HCEC 1CT (cell line): Measurements from ENCODE around the gene PCSK6.
"Not testable (repeated sequence)": the region's sequence is repeated elsewhere in the genome, so short reads cannot be mapped to it uniquely, and the experiment has no call there.

Experiments
- DNase-seq: peaks from one replicate; pipeline ENCODE4 v3.0.0-alpha.2; 2017

The PCSK6 gene

GRCh38 chr15:101349047-101349951 is 140.2 kb downstream of the PCSK6 start:
- no peak for DNase-seq

DNA sequence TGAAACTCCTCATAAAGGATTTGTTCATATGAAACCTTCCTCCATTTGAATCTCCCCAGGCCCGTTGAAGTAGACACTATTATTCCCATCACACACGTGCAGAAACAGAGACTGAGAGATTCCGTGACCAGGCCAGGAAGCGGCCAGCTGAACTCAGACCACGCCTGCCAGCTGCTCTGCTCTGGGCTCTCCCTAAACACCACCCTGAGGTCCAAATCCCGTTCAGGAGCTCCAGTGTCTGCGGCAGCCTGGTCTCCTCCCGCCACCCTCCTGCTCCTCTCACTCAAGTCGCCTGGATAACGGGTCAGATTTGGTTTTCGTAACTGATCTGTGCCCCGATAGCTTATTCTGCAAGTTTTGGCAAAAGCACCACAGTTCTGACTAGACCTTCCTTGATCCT is 140.9 kb downstream of the PCSK6 start:
- DNase-seq: no peak

DNA sequence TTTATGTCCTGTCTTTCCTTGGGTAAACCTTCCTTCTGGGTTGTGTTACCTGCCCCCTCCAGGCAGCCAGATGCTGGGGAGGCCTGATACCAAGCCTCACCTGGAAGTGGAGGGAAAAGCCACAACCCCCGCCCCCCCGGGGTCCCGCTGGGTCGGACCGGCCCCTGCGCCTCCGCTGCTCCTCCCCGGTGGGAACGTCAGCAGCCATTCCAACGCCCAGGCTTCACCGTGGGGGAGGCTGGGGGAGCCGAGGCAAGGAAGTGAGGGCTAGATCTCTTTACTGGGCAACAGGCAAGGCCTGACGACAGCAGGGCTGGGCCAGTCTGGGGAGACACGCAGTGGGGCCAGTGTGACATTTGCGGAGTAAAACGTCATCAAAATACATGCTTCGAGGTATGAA is 141.5 kb downstream of the PCSK6 start:
- DNase-seq: no peak

DNA sequence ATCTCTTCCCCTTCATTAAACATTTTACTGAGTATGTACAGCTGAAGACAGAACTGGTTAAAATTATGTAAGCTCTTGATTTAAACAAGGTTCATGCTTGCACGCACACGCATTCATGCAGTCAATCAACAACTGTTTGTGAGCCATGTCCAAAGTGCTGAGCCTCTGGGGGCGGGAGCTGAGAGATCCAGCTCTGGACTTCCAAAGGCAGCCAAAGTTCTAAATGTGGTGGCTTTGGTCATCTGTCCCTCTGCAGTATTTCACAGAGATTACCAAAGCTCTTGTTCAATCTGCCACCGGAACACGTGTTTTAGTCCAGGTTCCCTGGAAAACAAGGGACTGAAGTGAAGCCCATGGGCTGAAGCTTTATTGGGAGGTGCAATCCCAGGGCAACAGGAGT is 142.1 kb downstream of the PCSK6 start:
- DNase-seq: no peak

DNA sequence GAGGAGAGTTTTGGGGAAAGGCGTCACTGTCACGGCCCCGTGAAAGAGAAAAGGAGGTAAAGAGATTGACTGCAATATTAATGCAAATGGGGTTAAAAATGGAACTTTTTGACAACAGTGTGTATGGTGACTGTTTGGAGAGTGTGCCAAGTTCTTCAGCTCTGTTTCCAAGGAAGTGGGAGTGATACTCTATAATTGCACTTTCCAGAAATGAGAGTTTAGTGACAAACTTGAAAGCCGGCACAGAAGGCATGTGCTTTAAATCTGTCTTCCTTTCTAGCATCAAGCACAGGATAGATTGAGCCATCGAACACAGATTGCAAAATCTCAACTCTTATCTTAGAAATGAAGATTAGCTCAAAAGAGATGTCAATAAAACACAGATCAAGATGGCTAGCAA is 142.6 kb downstream of the PCSK6 start:
- no peak for DNase-seq

DNA sequence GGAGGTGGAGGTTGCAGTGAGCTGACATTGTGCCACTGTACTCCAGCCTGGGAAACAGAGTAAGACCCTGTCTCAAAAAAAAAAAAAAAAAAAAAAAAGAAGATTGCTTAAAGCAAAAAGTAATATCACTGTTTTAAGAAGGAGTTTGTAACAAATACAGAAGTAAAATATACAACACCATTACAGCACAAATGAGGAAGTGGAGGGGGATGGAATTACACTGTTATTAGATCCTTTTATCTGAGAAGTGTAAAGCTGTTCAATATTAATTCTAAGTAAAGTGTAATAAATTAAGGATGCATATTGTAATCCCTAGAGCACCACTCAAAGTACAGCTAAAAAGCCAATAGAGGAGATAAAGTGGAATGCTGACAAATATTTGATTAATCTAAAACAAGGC is 147.5 kb downstream of the PCSK6 start:
- DNase-seq: no peak

DNA sequence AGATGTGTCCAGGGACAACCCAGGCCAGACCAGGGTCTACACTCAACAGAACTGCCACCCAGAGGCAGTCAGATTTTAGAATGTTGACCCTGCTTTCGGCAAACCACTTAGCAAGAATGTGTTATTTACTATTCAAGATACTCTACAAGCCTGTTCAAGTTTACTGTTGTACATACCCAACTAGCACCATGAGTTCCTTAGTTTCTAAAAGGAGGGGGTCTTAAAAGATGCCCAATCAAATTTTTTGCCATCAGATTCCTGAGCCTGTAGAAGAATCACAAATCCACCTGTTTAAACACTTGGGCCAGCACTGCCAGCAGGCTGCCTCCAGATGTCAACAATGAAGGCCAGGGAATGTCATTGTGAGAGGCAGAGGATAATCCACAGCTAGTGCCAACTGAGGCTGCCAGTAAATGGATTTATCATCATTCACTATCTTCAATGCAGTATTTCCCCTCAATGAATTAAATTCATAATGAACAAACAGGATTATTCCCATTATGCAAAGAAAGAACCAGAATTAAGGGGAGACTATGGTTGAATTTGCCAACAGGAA is 150.9 kb downstream of the PCSK6 start:
- no peak for DNase-seq

GRCh38 chr15:101337976-101338375 is 151.5 kb downstream of the PCSK6 start:
- DNase-seq: no peak

DNA sequence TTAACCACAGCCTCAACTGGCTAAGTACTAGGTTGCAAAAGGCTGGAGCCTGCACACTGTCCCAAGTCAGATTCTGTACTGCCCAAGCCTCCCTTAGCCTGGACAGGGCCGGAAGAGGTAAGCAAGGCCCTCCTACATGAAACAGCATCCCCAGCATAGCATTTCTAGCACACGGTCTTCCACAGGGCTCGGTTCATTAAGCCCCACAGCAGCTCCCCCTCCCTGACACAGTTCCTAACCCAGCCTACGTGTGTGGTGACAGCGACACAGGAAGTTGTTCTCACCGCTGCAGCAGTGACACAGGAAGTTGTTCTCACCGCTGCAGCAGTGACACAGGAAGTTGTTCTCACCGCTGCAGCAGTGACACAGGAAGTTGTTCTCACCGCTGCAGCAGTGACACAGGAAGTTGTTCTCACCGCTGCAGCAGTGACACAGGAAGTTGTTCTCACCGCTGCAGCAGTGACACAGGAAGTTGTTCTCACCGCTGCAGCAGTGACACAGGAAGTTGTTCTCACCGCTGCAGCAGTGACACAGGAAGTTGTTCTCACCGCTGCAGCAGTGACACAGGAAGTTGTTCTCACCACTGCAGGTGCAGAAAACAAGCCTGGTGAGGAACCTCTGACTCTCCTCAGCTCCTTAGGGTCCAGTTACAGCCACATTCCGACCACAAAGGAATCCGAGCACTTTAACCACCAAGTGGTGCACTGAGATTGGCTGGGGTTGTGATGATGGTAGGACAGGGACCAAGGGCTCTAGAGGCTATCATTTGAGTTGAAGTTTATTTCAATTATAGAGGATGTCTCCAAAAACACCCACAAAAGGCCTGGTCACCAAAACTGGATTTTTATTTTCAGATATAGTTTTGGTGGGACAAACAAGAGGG is 155.4 kb downstream of the PCSK6 start:
- not testable (repeated sequence) for DNase-seq

- DNase-seq: peak; percentile 11
Observed at GRCh38 chr15:101332061-101332467, 157.4 kb downstream of the PCSK6 start.

- no peak for DNase-seq
Observed at GRCh38 chr15:101329867-101330380, 159.6 kb downstream of the PCSK6 start.

DNA sequence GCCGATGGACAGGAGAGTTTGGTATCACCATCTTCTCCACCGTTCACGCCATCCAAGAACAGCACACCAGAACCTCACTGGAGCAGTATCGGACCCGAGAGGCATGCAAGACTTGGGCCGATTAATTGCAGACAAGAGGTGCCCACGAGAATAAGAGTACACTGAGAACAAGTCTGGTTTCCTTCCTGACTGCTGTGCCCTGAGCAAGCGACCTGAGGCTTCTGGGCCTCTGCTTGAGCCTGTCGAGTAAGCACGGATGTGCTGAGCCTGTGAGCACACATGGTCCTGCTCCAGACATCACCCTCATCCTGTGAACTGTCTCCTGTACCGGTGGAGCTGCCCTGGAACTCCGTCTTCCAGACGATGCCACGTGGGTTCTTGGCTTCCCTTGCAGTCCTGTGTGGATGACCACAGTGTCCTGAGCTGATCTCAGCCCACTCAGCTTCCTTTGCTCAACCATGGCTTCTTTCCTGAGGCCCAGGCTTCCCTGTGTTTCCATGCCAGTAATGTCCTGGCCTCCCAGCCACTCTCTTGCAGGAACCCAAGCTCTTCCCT is 160.1 kb downstream of the PCSK6 start:
- DNase-seq: no peak

- no peak for DNase-seq
Observed at GRCh38 chr15:101328001-101328400, 161.5 kb downstream of the PCSK6 start.

GRCh38 chr15:101327147-101327740 is 162.3 kb downstream of the PCSK6 start:
- DNase-seq: no peak

- no peak for DNase-seq
Observed at GRCh38 chr15:101326462-101327146, 162.9 kb downstream of the PCSK6 start.

GRCh38 chr15:101326026-101326315 is 163.5 kb downstream of the PCSK6 start:
- no peak for DNase-seq

- no peak for DNase-seq
Observed at GRCh38 chr15:101325263-101326025, 164.1 kb downstream of the PCSK6 start.

DNA sequence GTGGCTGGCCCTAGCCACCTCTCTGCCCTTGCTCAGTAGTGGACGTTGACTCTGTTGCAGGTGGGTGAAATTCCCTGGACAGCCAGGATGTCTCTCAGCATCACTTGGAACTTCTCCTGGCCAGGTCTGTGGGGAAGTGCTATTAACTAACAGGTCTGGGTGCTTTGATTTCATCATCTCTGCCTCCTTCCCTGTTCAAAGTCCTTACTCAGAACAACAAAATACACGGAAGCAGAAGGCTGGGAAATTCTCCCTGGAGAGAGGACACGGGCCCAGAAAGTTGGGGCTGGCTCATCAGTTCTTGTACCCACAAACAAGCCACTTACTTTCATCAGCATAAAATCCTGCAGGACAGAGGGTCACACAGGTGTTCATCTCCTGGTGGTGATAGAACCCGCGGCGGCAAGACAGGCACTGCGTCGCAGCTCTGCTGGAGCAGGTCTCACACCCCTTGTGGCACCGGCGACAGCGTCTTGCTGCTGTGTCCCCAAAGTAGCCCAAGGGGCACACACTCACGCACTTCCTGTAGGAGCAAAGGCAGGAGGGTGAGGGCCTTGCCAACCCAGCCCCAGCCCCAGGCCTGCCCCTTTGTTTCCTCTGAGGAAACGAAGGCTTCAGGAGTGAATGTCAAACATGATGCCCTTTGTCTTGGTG is 164.9 kb downstream of the PCSK6 start:
- no peak for DNase-seq

GRCh38 chr15:101323793-101324523 is 165.5 kb downstream of the PCSK6 start:
- no peak for DNase-seq

DNA sequence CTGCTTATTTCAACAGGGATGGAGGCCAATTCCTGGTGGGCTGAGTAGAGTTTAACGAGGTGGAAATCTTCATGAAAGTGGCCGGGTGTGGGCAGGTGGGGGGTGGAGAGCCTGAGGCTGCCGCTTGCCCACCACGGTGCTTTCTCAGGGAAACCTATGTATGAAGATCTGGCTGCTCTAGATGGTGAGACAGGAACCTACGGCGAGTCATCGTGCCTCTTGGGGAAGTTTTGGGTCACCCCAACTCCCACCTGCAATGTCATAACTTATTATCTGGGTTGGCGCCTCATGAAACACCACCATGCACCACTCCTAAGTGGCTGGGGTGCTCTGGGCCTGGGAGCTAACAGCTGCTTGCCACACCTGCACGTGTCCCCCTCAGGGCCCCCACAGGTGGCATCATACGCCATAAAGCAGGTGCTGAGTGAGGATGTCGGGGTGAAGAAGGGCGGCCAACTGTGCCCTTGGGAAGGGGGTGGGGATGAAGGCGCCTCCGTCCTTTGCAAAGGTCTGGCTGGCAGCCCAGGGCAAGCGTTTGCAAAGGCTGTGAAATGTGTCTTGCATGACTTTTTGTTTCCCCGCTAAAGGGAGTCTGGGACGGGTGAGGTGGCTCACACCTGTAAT is 166.5 kb downstream of the PCSK6 start:
- DNase-seq: no peak
